Activated CD4-positive, alpha-beta T cell treated with anti-CD3 and anti-CD28 coated beads, Interleukin-2, amount 10 ng/mL, durations not matched to agents 7 days and 5 days (primary cell): ENCODE data around the gene ASH1L. TPM values are rescaled to one million over a fixed set of nuclear protein-coding genes. Genes with fewer than 3 reads are reported as not detected.
A peak's percentile ranks its signal among the peaks of the same experiment; 100 is the strongest.
"Not testable (repeated sequence)": the region's sequence is repeated elsewhere in the genome, so short reads cannot be mapped to it uniquely, and the experiment has no call there.

Experiments
- CTCF ChIA-PET: fragments of 350-600 bp; sonication (Branson Sonifier 250); formaldehyde crosslinking; loops from one replicate; lab custom pipeline; 2021; ENCODE audit warnings: antibody characterized with exemption; lab: Charles Lee
- POLR2A ChIA-PET: fragments of 350-600 bp; sonication (Branson Sonifier 250); formaldehyde crosslinking; loops from one replicate; lab custom pipeline; 2021; ENCODE audit warnings: antibody characterized with exemption; lab: Charles Lee
- DNase-seq: peaks from one replicate; pipeline ENCODE4 v3.0.0-alpha.2; 2020
- H3K27ac Mint-ChIP-seq: one replicate; pipeline ENCODE4 v1.8.0; 2021; ENCODE audit warnings: mild to moderate bottlenecking, moderate library complexity, mixed read lengths
- H3K27me3 Mint-ChIP-seq: one replicate; pipeline ENCODE4 v1.8.0; 2021; ENCODE audit warnings: mixed read lengths
- H3K36me3 Mint-ChIP-seq: one replicate; pipeline ENCODE4 v1.8.0; 2021; ENCODE audit warnings: low read depth, mixed read lengths
- H3K4me1 Mint-ChIP-seq: one replicate; pipeline ENCODE4 v1.8.0; 2021; ENCODE audit warnings: mixed read lengths
- H3K4me3 Mint-ChIP-seq: one replicate; pipeline ENCODE4 v1.8.0; 2021; ENCODE audit warnings: mild to moderate bottlenecking, moderate library complexity, mixed read lengths
- H3K9me3 Mint-ChIP-seq: one replicate; pipeline ENCODE4 v1.8.0; 2021; ENCODE audit warnings: mixed read lengths
- total RNA-seq, 2 experiments: library from RNA; stranded (reverse); gene quantifications; one replicate each; pipeline ENCODE4 v1.2.3, GENCODE V29; 2021

ASH1L gene
- total RNA-seq, 2 experiments from 2014 or later = 42.9 to 44.1 TPM

DNA sequence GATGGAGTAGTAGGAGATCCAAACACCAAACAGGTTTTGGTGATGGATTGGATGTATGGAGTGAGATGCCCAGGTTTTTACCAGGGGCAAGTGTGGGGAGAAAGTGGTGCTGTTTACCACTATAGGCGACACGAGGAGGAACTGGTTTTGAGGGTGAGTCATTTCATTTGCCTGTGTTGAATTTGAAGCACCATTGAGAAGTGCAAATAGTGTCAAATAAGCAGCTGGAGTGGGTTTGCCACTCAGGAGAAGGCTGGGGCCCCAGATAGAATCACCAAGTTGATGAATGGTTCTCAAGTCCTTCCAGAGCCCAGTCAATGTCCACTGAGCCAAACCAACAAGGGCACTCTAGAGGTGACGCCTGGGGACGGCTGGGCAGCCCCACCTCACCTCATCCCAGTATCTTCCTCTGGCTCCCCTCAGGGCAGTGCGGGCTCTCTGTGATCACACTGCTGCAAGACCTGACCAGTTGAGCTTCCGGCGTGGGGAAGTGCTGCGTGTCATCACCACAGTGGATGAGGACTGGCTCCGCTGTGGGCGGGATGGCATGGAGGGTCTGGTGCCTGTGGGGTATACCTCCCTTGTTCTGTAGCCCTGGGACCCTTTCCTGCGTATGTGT, 232.5 kb downstream of the ASH1L start:
- Mint-ChIP-seq H3K9me3 (no peaks in the 10 kb centered on the region), H3K27me3 (no peaks in the 10 kb centered on the region), H3K27ac (no peak overlapping the region), H3K4me3 (no peak overlapping the region), H3K4me1 (peaks cover 17% of the 10 kb centered on the region), H3K36me3 (peaks cover 24% of the 10 kb centered on the region)
- DNase-seq = no peak
- POLR2A ChIA-PET = no interaction called here
- CTCF ChIA-PET = interaction anchor here (1.4 kb wide), 1 partner anchor 79 kb away, joined by 4 read pairs; no protein-coding TSS in a partner anchor

DNA sequence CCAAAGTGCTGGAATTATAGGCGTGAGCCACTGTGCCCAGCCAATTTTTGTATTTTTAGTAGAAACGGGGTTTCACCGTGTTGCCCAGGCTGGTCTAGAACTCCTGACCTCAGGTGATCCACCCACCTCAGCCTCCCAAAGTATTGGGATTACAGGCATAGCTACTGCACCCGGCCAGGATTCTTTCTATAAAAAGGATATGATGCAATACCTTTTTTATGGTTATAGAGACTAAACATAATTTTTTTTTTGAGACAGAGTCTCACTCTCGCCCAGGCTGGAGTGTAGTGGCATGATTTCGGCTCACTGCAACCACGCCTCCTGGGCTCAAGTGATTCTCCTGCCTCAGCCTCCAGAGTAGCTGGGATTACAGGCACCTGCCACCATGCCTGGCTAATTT, 233.7 kb downstream of the ASH1L start:
- H3K27me3 Mint-ChIP-seq, DNase-seq, H3K9me3 Mint-ChIP-seq, H3K4me3 Mint-ChIP-seq, H3K27ac Mint-ChIP-seq: not testable (repeated sequence)
- peaks cover 22% of the 10 kb centered on the region for H3K36me3 Mint-ChIP-seq
- peaks cover 19% of the 10 kb centered on the region for H3K4me1 Mint-ChIP-seq
- CTCF ChIA-PET = interaction anchor here (1.0 to 1.4 kb wide), 4 partner anchors 19 to 78 kb away, joined by 3 to 4 read pairs (median 4); partner anchors contain the start of gene SCAMP3
- POLR2A ChIA-PET = interaction anchor here (0.6 kb wide), 1 partner anchor 257 kb away, joined by 3 read pairs; no protein-coding TSS in a partner anchor

DNA sequence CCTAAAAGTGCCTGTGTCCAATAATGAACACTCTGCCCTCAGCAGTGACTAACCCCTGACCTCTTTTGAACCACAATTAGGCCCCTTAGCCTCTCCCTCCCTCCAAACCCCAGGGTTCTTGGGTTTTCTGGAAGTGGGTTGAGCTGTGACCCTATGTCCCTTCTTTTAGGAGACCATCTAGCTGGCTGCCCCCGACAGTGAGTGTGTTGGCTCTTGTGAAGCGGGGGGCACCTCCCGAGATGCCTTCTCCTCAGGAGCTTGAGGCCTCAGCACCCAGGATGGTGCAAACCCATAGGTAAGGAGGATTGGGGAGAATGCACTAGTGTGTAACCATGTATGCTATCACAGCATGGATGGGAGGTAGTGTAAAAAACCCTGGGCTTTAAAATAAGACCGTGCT, 234.6 kb downstream of the ASH1L start:
- CTCF ChIA-PET = interaction anchor here (0.6 to 2.0 kb wide), 6 partner anchors 12 to 78 kb away, joined by 3 to 8 read pairs (median 4); partner anchors contain the start of gene SCAMP3
- no peaks in the 10 kb centered on the region for H3K27me3 Mint-ChIP-seq
- H3K9me3 Mint-ChIP-seq = no peaks in the 10 kb centered on the region
- H3K4me1 Mint-ChIP-seq = peaks cover 19% of the 10 kb centered on the region
- POLR2A ChIA-PET = no interaction called here
- H3K36me3 Mint-ChIP-seq = peaks cover 16% of the 10 kb centered on the region
- H3K27ac Mint-ChIP-seq = peak overlapping the region; percentile 38
- no peak for DNase-seq
- H3K4me3 Mint-ChIP-seq = no peak overlapping the region

DNA sequence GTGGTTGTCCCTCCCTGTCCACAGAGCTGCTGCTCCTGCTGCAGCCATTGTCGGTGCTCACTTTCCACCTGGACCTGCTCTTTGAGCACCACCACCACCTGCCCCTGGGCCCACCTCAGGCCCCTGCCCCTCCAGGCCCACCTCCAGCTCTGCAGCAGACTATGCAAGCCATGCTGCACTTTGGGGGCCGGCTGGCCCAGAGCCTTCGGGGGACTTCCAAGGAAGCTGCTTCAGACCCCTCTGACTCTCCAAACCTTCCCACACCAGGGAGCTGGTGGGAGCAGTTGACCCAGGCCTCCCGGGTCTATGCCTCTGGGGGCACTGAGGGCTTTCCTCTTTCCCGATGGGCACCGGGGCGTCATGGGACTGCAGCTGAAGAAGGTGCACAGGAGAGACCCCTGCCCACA, 236.0 kb downstream of the ASH1L start:
- H3K36me3 Mint-ChIP-seq = peaks cover 16% of the 10 kb centered on the region
- H3K4me1 Mint-ChIP-seq = peaks cover 29% of the 10 kb centered on the region
- no peaks in the 10 kb centered on the region for H3K27me3 Mint-ChIP-seq
- H3K9me3 Mint-ChIP-seq = no peaks in the 10 kb centered on the region
- no peak for DNase-seq
- no peak overlapping the region for H3K27ac Mint-ChIP-seq
- POLR2A ChIA-PET = no interaction called here
- CTCF ChIA-PET = interaction anchor here (0.6 to 2.0 kb wide), 3 partner anchors 9 to 499 kb away, joined by 3 to 8 read pairs (median 3); no protein-coding TSS in a partner anchor
- peak overlapping the region; percentile 65 for H3K4me3 Mint-ChIP-seq

DNA sequence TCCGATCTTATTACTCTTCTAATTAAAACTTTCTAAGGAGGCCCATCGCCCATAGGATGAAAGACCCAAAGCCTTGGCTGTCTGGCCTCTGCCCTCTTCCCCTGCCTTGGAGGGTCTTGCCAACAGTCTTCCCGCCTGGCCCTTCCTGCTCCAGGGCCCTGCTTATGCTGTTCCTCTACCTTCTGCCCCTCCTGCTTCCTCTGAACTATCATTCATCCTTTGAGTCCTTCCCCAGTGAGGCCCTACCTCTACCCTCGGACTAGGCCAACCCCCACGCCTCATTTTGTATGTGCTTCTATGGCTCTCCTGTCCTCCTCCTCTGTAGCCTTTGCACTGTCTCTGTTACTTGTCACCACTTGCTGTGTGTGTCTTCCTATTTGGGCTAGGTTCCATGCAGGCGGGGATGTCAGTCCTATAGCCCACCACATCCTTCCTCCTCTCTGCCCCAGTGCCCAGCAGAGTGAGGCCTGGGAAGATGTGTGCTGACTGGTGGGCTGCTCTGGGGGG, 236.5 kb downstream of the ASH1L start:
- Mint-ChIP-seq H3K4me3 (peak overlapping the region; percentile 65), H3K36me3 (peaks cover 13% of the 10 kb centered on the region), H3K9me3 (no peaks in the 10 kb centered on the region), H3K27me3 (no peaks in the 10 kb centered on the region), H3K4me1 (peaks cover 34% of the 10 kb centered on the region), H3K27ac (peak overlapping the region; percentile 5)
- DNase-seq = no peak
- CTCF ChIA-PET = interaction anchor here (0.6 to 1.4 kb wide), 2 partner anchors 8 to 499 kb away, joined by 3 read pairs; no protein-coding TSS in a partner anchor
- POLR2A ChIA-PET = no interaction called here

DNA sequence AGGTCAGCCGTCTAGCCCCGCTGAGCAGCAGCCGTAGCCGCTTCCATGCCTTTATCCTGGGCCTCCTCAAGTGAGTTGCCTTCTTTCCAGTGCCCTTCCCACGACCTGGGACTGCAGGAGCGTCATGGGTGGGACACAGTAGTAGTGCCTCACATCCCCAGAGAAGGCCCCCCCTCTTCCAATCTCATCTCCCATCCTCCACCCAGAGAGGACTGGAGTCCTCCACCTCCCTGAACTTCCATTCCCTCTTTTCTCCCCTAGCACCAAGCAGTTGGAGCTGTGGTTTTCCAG, 237.1 kb downstream of the ASH1L start:
- no peaks in the 10 kb centered on the region for H3K9me3 Mint-ChIP-seq
- peaks cover 37% of the 10 kb centered on the region for H3K4me1 Mint-ChIP-seq
- POLR2A ChIA-PET = no interaction called here
- CTCF ChIA-PET = interaction anchor here (5.4 kb wide), 1 partner anchor 75 kb away, joined by 60 read pairs; no protein-coding TSS in a partner anchor
- peaks cover 8% of the 10 kb centered on the region for H3K36me3 Mint-ChIP-seq
- no peak for DNase-seq
- H3K4me3 Mint-ChIP-seq = peak overlapping the region; percentile 65
- peak overlapping the region; percentile 5 for H3K27ac Mint-ChIP-seq
- H3K27me3 Mint-ChIP-seq = no peaks in the 10 kb centered on the region

DNA sequence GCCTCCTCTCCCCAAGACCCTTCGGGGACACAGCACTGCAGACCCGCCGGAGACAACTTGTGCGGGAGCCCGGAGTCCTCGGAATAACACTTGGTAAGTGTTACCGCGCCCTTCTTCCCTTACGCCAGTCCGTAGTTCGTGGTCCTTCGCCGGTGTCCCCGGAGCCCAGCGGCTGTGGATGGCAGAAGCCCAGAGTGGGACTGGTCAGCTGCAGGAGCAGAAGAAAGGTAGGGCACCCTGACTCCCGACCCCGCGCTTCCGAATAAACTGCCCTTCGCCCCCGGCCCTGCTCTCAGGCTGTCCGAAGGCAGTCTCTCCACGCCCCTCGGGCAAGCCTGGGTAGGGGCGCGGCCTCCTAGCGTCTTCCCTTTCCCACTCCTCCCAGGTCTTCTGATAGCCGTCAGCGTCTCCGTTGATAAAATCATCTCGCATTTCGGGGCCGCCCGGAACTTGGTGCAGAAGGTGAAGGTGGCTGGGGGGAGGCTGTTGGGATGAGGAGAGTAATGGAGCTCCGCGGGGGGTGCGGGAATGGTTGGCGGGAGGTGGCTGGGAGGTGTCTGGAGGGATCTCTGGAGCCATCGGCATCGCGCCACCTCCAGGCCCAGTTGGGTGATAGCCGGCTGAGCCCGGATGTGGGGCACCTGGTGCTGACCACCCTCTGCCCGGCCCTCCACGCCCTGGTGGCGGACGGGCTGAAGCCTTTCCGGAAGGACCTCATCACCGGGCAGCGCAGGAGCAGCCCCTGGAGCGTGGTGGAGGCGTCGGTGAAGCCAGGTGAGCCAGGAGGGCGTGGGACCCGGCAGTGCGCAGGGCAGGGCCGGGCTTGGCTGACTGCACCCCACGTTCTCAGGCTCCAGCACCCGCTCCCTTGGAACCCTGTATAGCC, 237.6 kb downstream of the ASH1L start:
- H3K36me3 Mint-ChIP-seq = peaks cover 3% of the 10 kb centered on the region
- POLR2A ChIA-PET = no interaction called here

DNA sequence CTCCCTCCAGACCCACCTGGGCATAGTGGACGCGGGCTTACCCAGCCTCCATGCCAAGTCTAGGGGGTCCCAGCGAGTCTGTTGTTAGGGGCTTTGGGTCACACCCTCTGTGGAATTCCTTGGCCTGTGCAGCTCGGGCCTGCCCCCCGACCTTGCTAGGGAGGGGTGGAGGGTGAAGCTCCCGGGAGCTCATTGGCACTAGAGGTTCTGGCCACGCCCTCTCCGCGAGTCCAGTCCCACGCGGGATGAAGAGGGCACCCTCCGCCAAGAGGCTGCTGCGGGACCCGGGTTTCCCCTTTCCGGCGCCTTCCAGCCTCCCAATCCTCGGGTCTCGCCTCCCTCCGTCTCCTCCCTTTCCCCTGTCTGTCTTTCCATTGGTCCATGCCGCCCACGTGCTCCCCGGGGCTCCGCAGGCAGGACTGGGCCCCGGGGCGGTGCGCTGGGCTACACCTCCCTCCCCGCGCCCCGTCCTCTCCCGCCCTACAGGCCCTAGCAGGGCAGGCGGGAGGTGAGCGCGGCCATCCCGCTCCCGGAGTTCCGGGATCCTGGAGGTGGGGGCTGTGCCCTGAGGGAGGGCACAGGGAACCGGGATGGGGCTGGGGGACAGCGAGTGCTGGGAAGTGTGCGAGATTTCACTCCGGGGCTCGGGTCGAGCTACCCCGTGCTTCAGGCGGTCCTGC, 238.4 kb downstream of the ASH1L start:
- peak overlapping the region; percentile 85 for H3K27ac Mint-ChIP-seq
- DNase-seq = peak; percentile 91
- H3K36me3 Mint-ChIP-seq = peaks cover 4% of the 10 kb centered on the region
- ChIA-PET POLR2A (interaction anchor here (1.0 kb wide), 1 partner anchor 63 kb away, joined by 3 read pairs; no protein-coding TSS in a partner anchor), CTCF (interaction anchor here (0.6 to 5.4 kb wide), 28 partner anchors 10 to 652 kb away, joined by 3 to 60 read pairs (median 4); partner anchors contain the start of genes ENTREP3, FDPS, KRTCAP2 and SCAMP3)
- H3K9me3 Mint-ChIP-seq = no peaks in the 10 kb centered on the region
- peaks cover 50% of the 10 kb centered on the region for H3K4me1 Mint-ChIP-seq
- peak overlapping the region; percentile 86 for H3K4me3 Mint-ChIP-seq
- H3K27me3 Mint-ChIP-seq = no peaks in the 10 kb centered on the region

More for the DNA sequence above, 237.6 kb downstream of the ASH1L start:
- H3K27me3 Mint-ChIP-seq = no peaks in the 10 kb centered on the region
- DNase-seq = no peak
- H3K9me3 Mint-ChIP-seq = no peaks in the 10 kb centered on the region
- H3K27ac Mint-ChIP-seq = peak overlapping the region; percentile 13
- CTCF ChIA-PET = interaction anchor here (1.3 to 5.4 kb wide), 6 partner anchors 9 to 74 kb away, joined by 4 to 60 read pairs (median 14); partner anchors contain the start of gene FDPS
- peaks cover 42% of the 10 kb centered on the region for H3K4me1 Mint-ChIP-seq
- H3K4me3 Mint-ChIP-seq = peak overlapping the region; percentile 86

DNA sequence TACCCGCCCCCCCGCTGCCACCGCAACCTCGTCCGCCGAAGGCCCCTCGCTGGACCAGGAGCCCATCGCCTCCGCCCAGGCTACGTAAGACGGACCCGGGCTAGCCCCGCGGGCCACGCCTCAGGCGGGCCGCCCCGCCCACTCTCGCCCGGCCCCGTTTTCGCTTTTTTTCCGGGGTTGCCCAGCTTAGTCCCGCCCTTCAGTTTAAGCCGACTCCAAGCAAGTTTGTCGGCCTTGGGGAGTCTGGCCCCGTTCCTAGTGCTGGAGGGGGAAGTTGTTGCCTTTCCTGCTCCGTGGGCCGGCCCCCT, 238.9 kb downstream of the ASH1L start:
- Mint-ChIP-seq H3K27ac (peak overlapping the region; percentile 85), H3K4me3 (peak overlapping the region; percentile 86), H3K9me3 (no peaks in the 10 kb centered on the region), H3K36me3 (peaks cover 7% of the 10 kb centered on the region), H3K4me1 (peaks cover 55% of the 10 kb centered on the region), H3K27me3 (no peaks in the 10 kb centered on the region)
- peak; percentile 84 for DNase-seq
- POLR2A ChIA-PET = interaction anchor here (0.6 to 1.0 kb wide), 2 partner anchors 62 to 153 kb away, joined by 3 to 4 read pairs; no protein-coding TSS in a partner anchor
- CTCF ChIA-PET = interaction anchor here (0.5 to 5.4 kb wide), 31 partner anchors 10 to 653 kb away, joined by 3 to 60 read pairs (median 4); partner anchors contain the start of genes ENTREP3, FDPS, KRTCAP2 and SCAMP3

DNA sequence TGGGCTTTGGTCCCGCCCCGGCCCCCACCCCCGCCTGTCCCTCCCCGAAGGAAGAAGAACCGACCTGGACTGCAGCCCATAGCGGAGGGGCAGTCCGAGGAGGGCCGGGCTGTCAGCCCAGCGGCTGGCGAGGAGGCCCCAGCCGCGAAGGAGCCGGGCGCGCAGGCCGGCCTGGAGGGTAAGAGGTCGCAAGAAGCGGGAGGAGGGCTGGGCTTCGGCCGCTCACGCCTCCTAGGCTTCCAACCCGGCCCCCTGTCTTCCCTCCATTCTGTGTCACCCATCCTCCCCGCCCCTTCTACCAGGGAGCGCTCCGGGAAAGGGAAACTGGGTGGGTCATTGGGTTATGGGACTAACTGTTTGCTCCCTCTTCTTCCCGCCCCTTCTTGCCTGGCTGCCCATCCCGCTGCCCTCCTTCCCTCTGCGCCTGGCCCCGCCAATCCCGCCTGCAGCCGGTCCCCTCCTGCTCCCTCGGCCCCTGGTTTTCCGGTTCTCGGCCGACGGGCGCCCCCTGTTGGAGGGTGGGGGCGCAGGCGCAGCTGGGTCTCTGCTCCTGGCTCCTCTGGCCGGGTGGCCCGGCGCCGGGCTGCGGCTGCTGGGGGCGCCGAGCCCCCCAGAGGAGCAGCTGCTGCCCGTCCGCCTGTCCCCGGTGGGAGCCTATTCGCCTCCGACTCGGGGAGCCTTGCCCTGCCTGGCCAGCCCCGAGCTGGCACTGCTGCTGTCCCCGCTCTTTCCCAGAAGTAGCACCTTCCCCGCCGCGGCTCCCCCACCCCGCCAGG, 239.5 kb downstream of the ASH1L start:
- H3K36me3 Mint-ChIP-seq = peaks cover 10% of the 10 kb centered on the region
- peak overlapping the region; percentile 85 for H3K27ac Mint-ChIP-seq
- ChIA-PET POLR2A (interaction anchor here (0.6 to 1.0 kb wide), 2 partner anchors 62 to 153 kb away, joined by 3 to 4 read pairs; no protein-coding TSS in a partner anchor), CTCF (interaction anchor here (0.5 to 5.4 kb wide), 34 partner anchors 9 to 1080 kb away, joined by 3 to 60 read pairs (median 4); partner anchors contain the start of genes ENTREP3, FDPS, HCN3 and KRTCAP2)
- peaks cover 57% of the 10 kb centered on the region for H3K4me1 Mint-ChIP-seq
- no peaks in the 10 kb centered on the region for H3K9me3 Mint-ChIP-seq
- peak; percentile 88 for DNase-seq
- H3K4me3 Mint-ChIP-seq = peak overlapping the region; percentile 86
- H3K27me3 Mint-ChIP-seq = no peaks in the 10 kb centered on the region

DNA sequence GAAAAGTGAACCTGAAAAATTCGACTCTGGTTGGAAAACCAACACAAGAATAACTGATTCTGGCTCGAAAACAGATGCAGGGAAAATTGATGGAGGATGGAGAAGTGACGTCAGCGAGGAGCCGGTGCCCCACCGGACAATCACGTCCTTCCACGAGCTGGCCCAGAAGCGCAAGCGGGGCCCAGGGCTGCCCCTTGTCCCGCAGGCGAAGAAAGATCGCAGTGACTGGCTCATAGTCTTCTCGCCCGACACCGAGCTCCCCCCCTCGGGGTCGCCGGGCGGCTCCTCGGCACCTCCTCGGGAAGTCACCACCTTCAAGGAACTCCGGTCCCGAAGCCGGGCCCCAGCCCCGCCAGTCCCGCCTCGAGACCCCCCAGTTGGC, 240.0 kb downstream of the ASH1L start:
- no peak overlapping the region for H3K27ac Mint-ChIP-seq
- POLR2A ChIA-PET = no interaction called here
- H3K9me3 Mint-ChIP-seq = no peaks in the 10 kb centered on the region
- no peak for DNase-seq
- peaks cover 54% of the 10 kb centered on the region for H3K4me1 Mint-ChIP-seq
- peaks cover 14% of the 10 kb centered on the region for H3K36me3 Mint-ChIP-seq
- no peaks in the 10 kb centered on the region for H3K27me3 Mint-ChIP-seq
- peak overlapping the region; percentile 65 for H3K4me3 Mint-ChIP-seq
- CTCF ChIA-PET = interaction anchor here (0.6 to 5.4 kb wide), 9 partner anchors 9 to 1080 kb away, joined by 3 to 60 read pairs (median 4); partner anchors contain the start of genes FDPS, HCN3 and PKLR
